Urothelium cell line (cell line): ENCODE results near the gene YARS1.
A peak's percentile ranks its signal among the peaks of the same experiment; 100 is the strongest.

ENCODE experiments used
- DNase-seq: peaks from one replicate; pipeline ENCODE4 v3.0.0; 2011; ENCODE audit warnings: low spot score, mixed read lengths
- FAIRE-seq: peaks from 2 replicates; lab custom pipeline; 2011; peaks lifted over from hg19 to GRCh38; lab: Jason Lieb, UNC

YARS1 gene

DNA sequence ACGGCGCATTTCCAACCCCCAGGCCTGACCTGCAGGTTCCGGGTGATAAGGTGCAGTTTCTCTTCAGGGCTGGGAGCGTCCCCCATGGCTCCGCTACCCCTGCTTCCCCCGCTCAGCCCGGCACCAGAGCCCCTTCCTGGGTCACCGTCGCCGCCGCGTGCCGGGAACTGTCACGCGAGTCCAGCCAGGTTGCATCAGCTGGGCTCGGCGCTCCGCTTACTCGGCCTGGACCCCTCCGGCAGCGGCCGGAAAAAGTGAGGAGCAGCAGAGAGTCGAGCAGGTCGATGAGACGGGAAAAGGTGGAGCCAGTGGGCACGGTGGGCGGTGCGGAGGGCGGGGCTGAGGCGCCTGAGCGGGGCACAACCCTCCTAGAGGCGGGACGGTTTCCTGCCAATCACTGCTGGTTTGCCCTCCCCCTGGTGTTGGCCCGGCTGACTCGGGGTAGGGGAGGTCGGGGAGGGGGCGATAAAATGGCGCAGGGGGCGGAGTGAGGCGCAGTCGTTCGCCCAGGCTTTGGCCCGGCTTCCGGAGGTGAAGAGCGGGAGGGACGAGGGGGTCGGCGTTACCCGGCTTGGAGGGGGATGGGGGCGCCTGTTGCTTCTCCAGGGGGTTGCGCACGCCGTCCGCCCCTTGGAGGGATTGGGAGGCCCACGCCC, at the start of gene YARS1, which contains the start of gene S100PBP:
Gene YARS1 (minus strand): TSS at position 200 of the 656 bp plus-strand sequence. CDS start 114 bp downstream, at position 86.
Gene S100PBP (plus strand): TSS at position 495 of the 656 bp plus-strand sequence. CDS start 8,447 bp downstream, outside the sequence.
- peak; percentile 99 for DNase-seq
- peak; percentile 81 for FAIRE-seq

DNA sequence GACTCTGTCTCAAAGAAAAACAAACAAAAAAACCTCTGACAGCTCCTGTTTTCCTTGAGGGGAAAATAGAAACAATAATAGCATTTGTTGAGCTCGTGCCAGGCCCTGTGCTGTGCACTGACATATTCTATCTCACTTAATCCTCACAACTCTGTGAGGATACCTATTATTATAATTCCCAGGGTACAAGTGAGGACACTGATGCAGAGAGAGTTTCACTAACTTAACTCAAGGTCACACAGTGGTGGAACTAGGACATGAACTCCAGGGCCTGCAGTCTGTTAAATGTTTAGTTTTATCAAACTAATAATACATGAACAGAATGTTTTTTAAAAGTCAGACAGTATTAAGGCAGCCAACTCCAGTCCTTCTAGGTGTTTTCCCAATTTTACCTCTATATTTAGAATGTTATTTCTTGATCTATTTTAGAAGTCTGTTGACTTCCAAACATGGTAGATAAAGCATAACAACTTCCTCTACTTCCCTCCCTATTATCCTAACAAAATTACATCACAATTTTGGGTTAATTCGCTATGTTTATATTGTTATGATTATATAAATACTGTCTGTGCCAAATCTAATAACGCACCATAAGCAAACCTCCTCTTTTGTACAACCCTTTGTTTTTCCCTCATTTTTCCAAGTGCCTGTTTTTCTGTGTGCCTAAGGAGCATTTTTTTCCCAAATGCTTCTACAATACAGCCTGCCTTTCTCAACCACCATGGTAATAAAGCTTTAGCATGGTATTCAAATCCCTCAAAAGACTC, 48.7 kb upstream of the YARS1 start:
- FAIRE-seq (no peak), DNase-seq (no peak)

- DNase-seq (no peak), FAIRE-seq (no peak)
These were observed 47.3 kb upstream of the YARS1 start for GRCh38 chr1:32864375-32865019.

DNA sequence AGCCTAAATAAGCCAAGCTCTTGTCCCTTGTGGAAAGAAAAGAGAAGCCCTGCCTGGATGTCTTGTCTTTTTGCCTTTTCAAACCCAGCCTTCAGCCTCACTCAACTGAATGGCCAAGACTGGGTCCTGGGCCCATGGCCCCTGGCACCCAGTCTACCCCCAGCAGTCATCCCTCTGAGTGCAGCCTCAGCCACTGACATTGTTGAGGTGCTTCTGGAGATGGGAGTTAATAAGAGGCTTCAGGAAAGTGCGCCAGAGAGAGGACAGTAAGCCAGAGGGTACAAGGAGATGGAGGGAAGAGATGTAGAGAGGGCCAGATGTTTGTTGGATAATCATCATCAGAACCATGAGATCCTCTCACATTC, 46.7 kb upstream of the YARS1 start:
- FAIRE-seq, result no peak
- no peak for DNase-seq

DNA sequence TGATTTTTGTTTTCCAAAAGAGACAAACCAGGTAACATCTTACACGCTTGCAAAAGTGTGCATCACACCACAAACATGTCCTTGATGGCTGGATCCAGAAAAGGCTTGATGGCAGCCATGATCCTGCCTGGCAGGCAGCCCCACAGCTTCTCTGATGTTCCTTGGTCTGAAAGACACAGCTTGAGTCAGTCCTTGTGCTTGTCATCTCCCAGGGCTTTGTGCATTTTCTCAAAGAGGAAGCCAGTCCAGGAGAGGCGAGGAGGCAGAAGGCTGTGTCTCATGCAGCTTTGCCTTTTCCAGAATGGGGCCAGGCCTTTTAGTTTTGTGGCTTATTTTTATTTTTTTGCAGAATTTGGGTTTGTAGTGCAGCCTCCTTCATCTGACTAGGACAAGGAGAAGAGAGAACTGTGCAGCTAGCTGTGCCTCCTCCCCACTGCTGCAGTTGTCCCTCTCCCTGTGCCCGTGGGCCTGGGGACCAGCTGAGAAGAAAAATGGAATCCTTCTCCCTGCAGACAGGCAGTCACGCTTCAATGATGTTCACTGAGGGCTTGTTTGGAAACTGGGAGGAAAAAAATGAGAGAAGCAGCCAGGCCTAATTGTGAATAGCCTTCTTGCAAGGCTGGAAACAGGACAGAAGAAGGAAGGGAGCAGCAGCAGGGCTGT, 46.2 kb upstream of the YARS1 start:
- no peak for FAIRE-seq
- DNase-seq, result no peak

DNA sequence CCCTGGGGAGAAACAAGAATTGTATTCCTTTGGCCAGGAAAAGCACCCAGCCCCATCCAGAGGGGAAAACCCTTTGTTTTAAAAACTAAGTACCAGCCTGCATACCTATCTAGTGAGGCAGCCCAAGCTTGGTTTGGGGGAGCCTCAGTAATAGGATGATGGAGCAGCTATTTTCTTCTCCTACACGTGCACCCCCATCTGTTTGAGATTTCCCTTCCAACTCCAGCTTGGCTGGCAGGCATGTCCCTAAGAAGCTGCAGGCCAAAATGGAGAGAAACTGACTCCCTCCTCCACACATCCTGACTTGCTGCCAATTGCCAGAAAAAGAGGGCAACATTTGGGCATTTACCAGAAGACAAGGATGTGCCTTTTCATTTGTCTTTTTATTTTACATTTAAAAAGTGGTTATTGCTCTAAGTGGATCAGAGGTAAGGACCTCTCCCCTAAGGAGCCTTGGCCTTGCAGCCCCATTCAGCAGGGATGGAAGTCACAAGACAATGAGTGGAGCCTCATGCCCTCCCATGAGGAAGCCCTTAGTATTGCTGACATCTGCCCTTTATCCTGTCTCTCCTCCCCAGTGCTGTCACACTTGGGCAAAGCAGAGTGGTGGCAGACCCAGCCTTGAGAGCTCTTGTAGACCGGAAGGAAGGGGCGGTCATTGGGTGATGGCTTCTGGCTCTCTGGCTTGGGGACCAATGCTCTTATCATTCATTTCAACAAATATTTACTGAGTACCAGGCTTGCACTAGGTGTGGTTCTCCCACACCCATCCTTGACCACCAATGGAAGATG, 44.9 kb upstream of the YARS1 start:
- no peak for FAIRE-seq
- no peak for DNase-seq

GRCh38 chr1:32860566-32860965, 43.4 kb upstream of the YARS1 start:
- no peak for DNase-seq
- FAIRE-seq, result no peak

DNA sequence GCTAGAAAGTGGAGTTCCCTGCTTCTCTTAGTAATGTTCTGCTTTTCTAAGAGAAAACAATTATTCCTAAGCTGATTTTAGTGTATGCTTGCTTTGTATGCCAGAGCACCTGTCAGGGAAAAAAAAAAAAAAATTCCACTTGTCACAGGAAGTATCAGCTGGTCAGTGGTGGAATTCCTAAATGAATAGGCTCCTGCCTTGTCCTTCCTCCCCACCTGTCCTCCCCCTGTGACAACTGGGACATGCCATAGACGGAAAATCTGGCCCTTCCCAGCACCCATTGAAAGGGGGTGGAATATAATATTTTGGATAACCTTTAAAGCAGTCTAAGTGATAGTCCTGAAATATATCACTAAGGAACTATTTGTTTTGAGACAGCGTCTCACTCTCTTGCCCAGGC, 42.8 kb upstream of the YARS1 start:
- FAIRE-seq (no peak), DNase-seq (no peak)

DNA sequence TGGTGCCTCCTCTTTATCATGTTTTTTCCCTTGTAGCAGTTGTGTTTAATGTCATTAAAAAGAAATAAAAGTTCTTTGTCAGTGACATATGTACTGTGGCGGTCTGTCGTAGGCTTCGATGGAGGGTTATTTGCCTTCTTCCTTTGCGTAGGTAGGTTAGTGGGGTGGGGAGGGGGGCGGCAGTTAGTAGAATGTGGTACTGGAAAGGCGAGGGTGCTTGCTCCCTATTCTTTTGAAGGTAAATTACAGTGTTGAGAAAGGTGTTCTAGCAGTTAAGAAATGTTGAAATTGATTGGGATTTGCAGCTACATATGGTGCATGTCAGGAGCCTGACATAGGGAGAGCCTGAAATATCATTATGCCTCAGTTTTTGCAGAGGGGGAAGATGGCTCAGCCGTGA, 41.6 kb upstream of the YARS1 start:
- DNase-seq (no peak), FAIRE-seq (no peak)

- no peak for DNase-seq
These were observed 41.0 kb upstream of the YARS1 start for GRCh38 chr1:32858136-32858535.

GRCh38 chr1:32855861-32856617, 38.9 kb upstream of the YARS1 start:
- FAIRE-seq, result no peak
- DNase-seq, result no peak

More at GRCh38 chr1:32858136-32858535, 41.0 kb upstream of the YARS1 start:
- FAIRE-seq, result no peak

DNA sequence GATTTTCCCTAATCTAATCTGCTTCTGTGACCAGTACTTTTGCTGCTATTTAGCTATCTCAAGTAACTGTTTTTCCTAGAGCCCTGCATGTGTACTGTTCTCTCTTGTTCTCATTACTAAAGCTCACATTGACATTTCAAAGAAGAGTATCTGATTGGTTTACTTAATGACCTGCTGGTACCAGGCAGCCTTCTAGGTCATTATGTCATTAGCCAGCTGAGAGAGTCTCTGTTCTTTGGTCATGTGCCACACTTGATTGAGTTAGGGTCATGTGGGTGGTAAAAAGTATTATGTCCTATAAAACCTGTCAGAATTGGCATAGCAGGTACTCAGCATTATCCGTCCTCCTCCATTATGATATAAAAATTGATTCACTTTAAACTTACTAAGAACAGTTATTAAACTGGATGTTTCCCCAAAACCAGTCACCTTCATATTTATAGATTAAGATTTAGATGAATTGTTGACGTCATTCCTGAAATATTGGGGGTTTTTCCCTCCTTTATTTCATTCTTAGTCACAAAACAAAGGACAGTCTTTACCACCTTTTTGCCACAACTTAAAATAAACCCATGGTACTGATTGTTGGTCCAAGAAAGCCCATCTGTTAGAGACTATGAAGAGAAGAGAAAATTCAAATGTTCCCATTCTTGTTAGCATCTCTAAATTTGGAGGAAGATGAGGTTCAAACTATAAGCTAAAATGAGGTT, 31.4 kb upstream of the YARS1 start:
- DNase-seq, result no peak
- no peak for FAIRE-seq

GRCh38 chr1:32831878-32832277, 14.7 kb upstream of the YARS1 start:
- DNase-seq, result no peak
- no peak for FAIRE-seq

DNA sequence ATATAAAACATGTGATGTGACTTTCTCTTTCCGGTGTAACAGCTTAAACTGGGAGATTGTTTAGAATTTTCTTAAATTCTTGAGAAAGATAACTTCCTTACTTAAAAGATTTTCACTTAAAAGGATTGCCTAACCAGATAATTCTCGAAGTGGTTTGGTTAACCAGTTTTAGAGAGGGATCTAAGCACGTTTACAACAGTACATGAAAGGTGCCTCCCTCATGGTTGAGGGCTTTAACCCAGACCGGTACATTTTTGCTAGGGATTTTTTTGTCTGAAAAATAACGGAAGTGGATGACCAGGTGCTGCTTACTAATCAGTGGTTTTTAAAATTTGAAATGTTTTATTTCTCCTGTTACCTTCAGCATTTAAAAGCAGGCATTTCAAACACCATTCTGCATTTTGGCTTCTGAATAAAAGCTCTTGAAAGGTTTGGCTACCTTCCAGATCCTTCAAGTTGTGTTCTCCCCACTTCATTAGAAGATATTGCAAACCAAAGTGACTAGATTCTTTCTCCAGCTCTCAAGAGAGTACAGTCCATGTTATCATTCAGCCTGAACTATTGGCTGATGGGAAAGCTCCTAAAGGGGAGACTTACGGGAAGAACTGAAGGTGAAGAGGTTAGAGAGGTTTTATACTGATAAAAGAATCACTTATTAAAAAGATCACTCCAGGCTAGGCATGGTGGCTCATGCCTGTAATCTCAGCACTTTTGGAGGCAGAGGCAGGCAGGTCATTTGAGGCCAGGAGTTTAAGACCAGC, 13.1 kb upstream of the YARS1 start:
- FAIRE-seq, result no peak
- DNase-seq, result no peak

GRCh38 chr1:32828341-32828740, 11.2 kb upstream of the YARS1 start:
- FAIRE-seq (no peak), DNase-seq (no peak)

DNA sequence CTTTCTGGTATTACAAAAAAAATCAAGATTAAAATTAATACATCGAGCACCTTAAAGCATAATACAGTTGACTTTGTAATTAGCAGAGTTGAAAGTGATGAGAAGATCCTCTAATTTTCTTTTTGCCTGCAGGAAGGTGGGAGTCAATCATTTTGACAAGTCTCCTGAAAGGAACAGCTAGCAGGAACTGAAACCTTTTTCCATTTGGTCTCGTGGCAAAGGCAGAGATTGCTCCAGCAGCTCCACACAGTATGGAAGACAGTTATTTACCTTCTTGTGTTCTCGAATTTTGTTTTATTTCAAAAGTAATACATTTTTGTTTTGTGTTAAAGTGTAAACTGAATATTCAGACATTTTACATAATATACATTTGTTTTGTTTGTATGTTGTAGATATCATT, 8.0 kb upstream of the YARS1 start:
- DNase-seq (no peak), FAIRE-seq (no peak)

DNA sequence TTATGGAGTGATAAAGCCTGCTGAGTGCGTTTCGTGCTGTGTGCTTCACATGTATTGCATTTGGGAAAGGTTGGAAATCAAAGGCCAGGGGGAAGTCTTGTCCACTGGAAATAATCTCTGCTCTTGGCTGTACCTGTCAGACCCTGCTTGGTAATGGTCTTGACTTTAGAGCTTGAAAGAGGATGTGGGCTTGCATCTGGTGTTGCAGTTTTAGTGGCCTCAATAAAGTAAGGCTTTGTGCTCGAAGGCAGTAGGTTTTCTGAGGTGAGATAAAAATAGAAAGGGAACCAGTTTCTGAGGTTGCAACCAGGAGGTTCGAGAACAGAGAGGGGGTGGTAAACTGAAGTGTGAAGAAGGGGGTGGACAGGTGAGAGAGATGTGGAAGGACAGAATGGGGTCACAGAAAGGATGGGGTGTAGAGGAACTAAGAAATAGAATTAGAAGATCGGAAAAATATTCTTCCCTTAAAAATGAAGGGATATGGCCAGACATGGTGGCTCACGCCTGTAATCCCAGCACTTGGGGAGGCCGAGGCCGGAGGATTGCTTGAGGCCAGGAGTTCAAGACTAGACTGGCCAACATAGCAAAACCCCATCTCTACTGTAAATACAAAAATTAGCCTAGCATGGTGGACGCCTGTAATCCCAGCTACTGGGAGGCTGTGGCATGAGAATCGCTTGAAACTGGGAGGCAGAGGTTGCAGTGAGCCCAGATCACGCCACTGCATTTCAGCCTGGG, 1.8 kb upstream of the YARS1 start:
- no peak for DNase-seq
- no peak for FAIRE-seq
